ENCODE results near the gene KIAA1755.
A peak's percentile ranks its signal among the peaks of the same experiment; 100 is the strongest.

Gene KIAA1755

GRCh38 chr20:38230253-38230551 is 30.3 kb downstream of the KIAA1755 start:
- no peak for DNase-seq (ENCODE audit: low spot score)
- no peak for TF ChIP-seq CTCF (IDR thresholded peaks at IDR 0.05; ENCODE audit: extremely low read depth, missing control alignments)

GRCh38 chr20:38229376-38230252 is 30.9 kb downstream of the KIAA1755 start:
- DNase-seq (ENCODE audit: low spot score), result peak; percentile 39
- no peak for TF ChIP-seq CTCF (IDR thresholded peaks at IDR 0.05; ENCODE audit: extremely low read depth, missing control alignments)

GRCh38 chr20:38228436-38228835 is 32.1 kb downstream of the KIAA1755 start:
- no peak for TF ChIP-seq CTCF (IDR thresholded peaks at IDR 0.05; ENCODE audit: extremely low read depth, missing control alignments)
- DNase-seq (ENCODE audit: low spot score), result no peak

- TF ChIP-seq CTCF (IDR thresholded peaks at IDR 0.05; ENCODE audit: extremely low read depth, missing control alignments), result no peak
- no peak for DNase-seq (ENCODE audit: low spot score)
Observed at GRCh38 chr20:38227420-38228360, 32.8 kb downstream of the KIAA1755 start.

- TF ChIP-seq CTCF (IDR thresholded peaks at IDR 0.05; ENCODE audit: extremely low read depth, missing control alignments), result no peak
- no peak for DNase-seq (ENCODE audit: low spot score)
Observed at GRCh38 chr20:38226553-38226952, 34.0 kb downstream of the KIAA1755 start.

- TF ChIP-seq CTCF (IDR thresholded peaks at IDR 0.05; ENCODE audit: extremely low read depth, missing control alignments), result no peak
Observed at GRCh38 chr20:38225900-38226263, 34.7 kb downstream of the KIAA1755 start.

More at GRCh38 chr20:38225900-38226263, 34.7 kb downstream of the KIAA1755 start:
- no peak for DNase-seq (ENCODE audit: low spot score)
